Amygdala (tissue), 56 donors: ENCODE data around the gene TRMT10C.

ENCODE experiments used
- DNase-seq, 56 donors: peaks; one replicate each; lab custom pipeline; 2025; lab: John Stamatoyannopoulos, UW

TRMT10C gene

DNA sequence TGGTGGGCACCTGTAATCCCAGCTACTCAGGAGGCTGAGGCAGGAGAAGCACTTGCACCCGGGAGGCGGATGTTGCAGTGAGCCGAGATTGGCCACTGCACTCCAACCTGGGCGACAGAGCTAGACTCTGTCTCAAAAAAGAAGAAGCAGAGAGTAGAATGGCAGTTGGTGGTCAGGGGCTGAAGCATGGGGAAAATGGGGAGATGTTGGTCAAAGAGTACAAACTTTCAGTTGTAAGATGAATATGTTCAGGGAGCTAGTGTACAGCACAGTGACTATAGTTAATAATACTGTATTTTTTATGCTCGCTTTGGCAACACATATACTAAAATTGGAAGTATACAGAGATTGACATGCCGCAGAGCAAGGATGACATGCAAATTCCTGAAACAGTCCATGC, 53.9 kb downstream of the TRMT10C start:
- DNase-seq: no peak
